Kidney (tissue), 14 donors: Measurements from ENCODE around the gene ZRSR2. TPM values are rescaled to one million over a fixed set of nuclear protein-coding genes. Genes with fewer than 3 reads are reported as not detected.

Experiments used
- DNase-seq, 5 donors: peaks; one replicate each; pipeline ENCODE4 v3.0.0-alpha.2; 2013 to 2020
- FAIRE-seq: peaks from 2 replicates; lab custom pipeline; 2012; peaks lifted over from hg19 to GRCh38; lab: Jason Lieb, UNC
- H3K27ac ChIP-seq, 2 donors: one replicate each; pipeline ENCODE4 v1.7.0; 2013; ENCODE audit warnings: low read depth in 2 of 2, low read length in 2 of 2, inconsistent platforms in 1 of 2
- H3K27me3 ChIP-seq: one replicate; pipeline ENCODE4 v1.7.1; 2013; ENCODE audit warnings: low read length, inconsistent platforms; ENCODE audit not compliant: control insufficient read depth, insufficient read depth
- H3K36me3 ChIP-seq, 3 donors: one replicate each; pipeline versions ENCODE4 v1.7.0 to v1.7.1; 2013; ENCODE audit warnings: low read length in 3 of 3, control low read depth in 1 of 3, inconsistent platforms in 1 of 3; ENCODE audit not compliant: insufficient read depth in 3 of 3, control insufficient read depth in 2 of 3
- H3K4me1 ChIP-seq, 3 donors: one replicate each; pipeline versions ENCODE4 v1.7.0 to v1.7.1; 2013; ENCODE audit warnings: low read length in 3 of 3, inconsistent platforms in 1 of 3, low read depth in 1 of 3; ENCODE audit not compliant: control insufficient read depth in 2 of 3, insufficient read depth in 2 of 3
- H3K4me3 ChIP-seq, 3 donors: one replicate each; pipeline versions ENCODE4 v1.7.0 to v1.8.1; 2013; ENCODE audit warnings: low read length in 3 of 3, control low read depth in 1 of 3, inconsistent platforms in 1 of 3
- H3K9ac ChIP-seq, 3 donors: one replicate each; pipeline versions ENCODE4 v1.7.0 to v1.7.1; 2013; ENCODE audit warnings: low read length in 3 of 3, control low read depth in 1 of 3, inconsistent platforms in 1 of 3
- H3K9me3 ChIP-seq, 3 donors: one replicate each; pipeline versions ENCODE4 v1.7.0 to v1.7.1; 2013; ENCODE audit warnings: low read length in 3 of 3, control low read depth in 1 of 3, inconsistent platforms in 1 of 3; ENCODE audit not compliant: control insufficient read depth in 2 of 3, insufficient read depth in 1 of 3
- intact Hi-C: fragments of 100-400 bp; cut with DNase I; formaldehyde crosslinking; loops from one replicate; pipeline ENCODE4 v1.11.1; 2022
- polyA plus RNA-seq: library from polyadenylated mRNA; stranded (reverse); fragments of 350-450 nt; fragmentation: Illumina TruSeq; extraction: RNeasy Lipid Tissue Mini Kit (QIAGEN cat#74804); gene quantifications from one replicate; pipeline ENCODE4 v1.2.3, GENCODE V29; 2014; ENCODE audit warnings: low read depth, low replicate concordance; ENCODE audit not compliant: insufficient read depth
- total RNA-seq: library from RNA; stranded (reverse); fragmentation: NEBNext Ultra II Directional; extraction: Animal tissue kit (Norgen Biotek cat#: 25700); gene quantifications from one replicate; pipeline ENCODE4 v1.2.1, GENCODE V29; 2021
- TF ChIP-seq, protein P1 (sequence below): IDR thresholded peaks from 3 replicates; pipeline ENCODE4 v1.5.1; 2012; ENCODE audit warnings: mild to moderate bottlenecking, moderate library complexity, borderline replicate concordance; ENCODE audit not compliant: insufficient read depth; ENCODE audit errors: extremely low read depth
- donor health status: control.
- donor health status: control.
- donor health status: control.
- donor health status: control.
- donor health status: control.
- donor health status: DM: yes; HTN: yes; CAD: no.
- donor health status: Normal renal cell carcinoma (clear cell type).

The ZRSR2 gene
- total and polyA plus RNA-seq, 2 donors from 2014 or later, result 12.8 to 15.6 TPM

DNA sequence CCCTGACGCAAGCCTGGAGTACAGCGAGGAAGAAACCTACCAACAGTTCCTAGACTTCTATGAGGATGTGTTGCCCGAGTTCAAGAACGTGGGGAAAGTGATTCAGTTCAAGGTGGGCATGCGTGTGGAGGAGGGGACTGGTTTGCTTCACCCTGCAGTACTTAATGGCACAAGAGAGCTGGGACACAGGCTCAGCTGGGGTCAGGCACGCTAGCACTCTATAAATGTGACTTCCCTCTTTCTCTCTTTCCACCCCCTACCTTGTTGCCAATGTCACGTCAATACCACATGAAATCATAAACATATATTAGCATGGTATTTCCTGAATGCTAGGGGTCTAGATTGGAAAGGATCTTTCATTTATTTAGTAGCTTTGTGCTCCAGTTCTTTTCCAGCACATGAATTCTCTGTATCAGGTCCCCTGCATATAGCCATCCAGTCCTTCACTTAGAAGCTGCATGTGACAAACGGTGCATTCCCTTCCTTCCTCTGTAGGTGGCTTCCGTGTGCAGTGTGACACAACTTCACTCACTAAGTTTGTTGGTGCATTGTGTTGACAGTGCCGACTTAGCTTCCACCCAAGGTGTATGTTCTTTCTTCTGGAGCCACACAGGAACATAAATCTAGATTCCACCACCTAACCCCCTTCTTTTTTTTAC is 25.6 kb downstream of the ZRSR2 start:
- FAIRE-seq (no peak), DNase-seq (peak in 3 of 5 donors; percentile 13 to 33 (median 26))

DNA sequence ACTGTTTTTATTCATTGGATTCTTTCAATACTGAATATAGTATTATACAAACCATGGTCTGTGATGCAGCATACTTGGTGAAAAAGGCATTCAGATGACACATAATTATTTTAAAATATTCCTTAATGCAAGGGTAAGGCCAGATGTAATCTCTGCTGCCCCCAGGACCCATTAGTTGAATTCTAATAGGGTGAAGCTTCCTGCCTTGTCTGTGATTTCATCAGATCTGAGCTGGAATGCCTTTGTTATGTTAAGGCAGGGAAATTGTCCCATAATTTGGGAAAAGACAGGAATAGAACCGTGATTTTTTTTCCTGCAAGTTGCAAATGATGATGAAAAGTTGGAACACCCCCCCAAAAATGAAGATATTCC is 26.1 kb downstream of the ZRSR2 start:
- no peak for FAIRE-seq
- peaks cover 0 to 13% (median 3%) of the 10 kb centered on the region in 3 donors for H3K36me3 ChIP-seq

More for the DNA sequence above, 25.6 kb downstream of the ZRSR2 start:
- Histone ChIP-seq H3K9ac (no peak overlapping the region), H3K27me3 (no peaks in the 10 kb centered on the region), H3K4me1 (no peaks in the 10 kb centered on the region), H3K4me3 (no peak overlapping the region), H3K9me3 (no peaks in the 10 kb centered on the region), H3K36me3 (peaks cover 0 to 12% (median 3%) of the 10 kb centered on the region in 3 donors), H3K27ac (no peak overlapping the region)
- TF ChIP-seq, protein P1, sequence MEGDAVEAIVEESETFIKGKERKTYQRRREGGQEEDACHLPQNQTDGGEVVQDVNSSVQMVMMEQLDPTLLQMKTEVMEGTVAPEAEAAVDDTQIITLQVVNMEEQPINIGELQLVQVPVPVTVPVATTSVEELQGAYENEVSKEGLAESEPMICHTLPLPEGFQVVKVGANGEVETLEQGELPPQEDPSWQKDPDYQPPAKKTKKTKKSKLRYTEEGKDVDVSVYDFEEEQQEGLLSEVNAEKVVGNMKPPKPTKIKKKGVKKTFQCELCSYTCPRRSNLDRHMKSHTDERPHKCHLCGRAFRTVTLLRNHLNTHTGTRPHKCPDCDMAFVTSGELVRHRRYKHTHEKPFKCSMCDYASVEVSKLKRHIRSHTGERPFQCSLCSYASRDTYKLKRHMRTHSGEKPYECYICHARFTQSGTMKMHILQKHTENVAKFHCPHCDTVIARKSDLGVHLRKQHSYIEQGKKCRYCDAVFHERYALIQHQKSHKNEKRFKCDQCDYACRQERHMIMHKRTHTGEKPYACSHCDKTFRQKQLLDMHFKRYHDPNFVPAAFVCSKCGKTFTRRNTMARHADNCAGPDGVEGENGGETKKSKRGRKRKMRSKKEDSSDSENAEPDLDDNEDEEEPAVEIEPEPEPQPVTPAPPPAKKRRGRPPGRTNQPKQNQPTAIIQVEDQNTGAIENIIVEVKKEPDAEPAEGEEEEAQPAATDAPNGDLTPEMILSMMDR, result no peak
- intact Hi-C loops, result no loop called here

DNA sequence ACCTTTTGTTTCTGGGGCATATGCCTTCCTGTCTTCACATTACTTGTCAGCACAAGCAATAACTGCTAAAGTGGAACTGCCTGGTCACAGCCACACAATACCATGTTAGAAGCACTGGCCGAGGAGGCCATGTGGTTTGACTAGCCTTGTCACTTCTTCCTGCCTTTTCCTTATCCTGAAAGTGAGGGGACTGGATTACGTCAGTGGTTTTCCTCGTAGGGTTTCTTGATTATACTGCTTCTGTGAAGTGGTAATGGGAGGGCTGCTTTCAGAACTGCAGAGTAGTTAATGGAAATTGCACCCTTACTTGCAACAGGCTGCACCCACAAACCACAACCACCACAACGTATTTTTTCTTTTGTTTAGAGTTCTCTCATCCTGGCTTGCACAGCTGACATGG is 26.6 kb downstream of the ZRSR2 start:
- no peak overlapping the region for H3K27ac ChIP-seq
- FAIRE-seq, result no peak
- H3K9ac ChIP-seq, result no peak overlapping the region
- no peaks in the 10 kb centered on the region for H3K9me3 ChIP-seq
- no peaks in the 10 kb centered on the region for H3K27me3 ChIP-seq
- no peak for DNase-seq
- H3K36me3 ChIP-seq, result peaks cover 0 to 13% (median 3%) of the 10 kb centered on the region in 3 donors
- H3K4me3 ChIP-seq, result no peak overlapping the region
- H3K4me1 ChIP-seq, result no peaks in the 10 kb centered on the region
- intact Hi-C loops, result no loop called here
- TF ChIP-seq, protein P1, result no peak

More for the DNA sequence above, 26.1 kb downstream of the ZRSR2 start:
- no peak overlapping the region for H3K9ac ChIP-seq
- no peaks in the 10 kb centered on the region for H3K9me3 ChIP-seq
- no peak overlapping the region for H3K27ac ChIP-seq
- DNase-seq, result no peak
- intact Hi-C loops, result no loop called here
- no peak overlapping the region for H3K4me3 ChIP-seq
- H3K27me3 ChIP-seq, result no peaks in the 10 kb centered on the region
- TF ChIP-seq, protein P1, result no peak
- no peaks in the 10 kb centered on the region for H3K4me1 ChIP-seq
